Activated CD4-positive, alpha-beta T cell treated with anti-CD3 and anti-CD28 coated beads, Interleukin-2, amount 10 ng/mL, durations not matched to agents 7 days and 5 days (primary cell): ENCODE data around the gene MOCS2. TPM values are rescaled to one million over a fixed set of nuclear protein-coding genes. Genes with fewer than 3 reads are reported as not detected.

Source experiments
- CTCF ChIA-PET: fragments of 350-600 bp; sonication (Branson Sonifier 250); formaldehyde crosslinking; loops from one replicate; lab custom pipeline; 2021; ENCODE audit warnings: antibody characterized with exemption; lab: Charles Lee
- POLR2A ChIA-PET: fragments of 350-600 bp; sonication (Branson Sonifier 250); formaldehyde crosslinking; loops from one replicate; lab custom pipeline; 2021; ENCODE audit warnings: antibody characterized with exemption; lab: Charles Lee
- DNase-seq: peaks from one replicate; pipeline ENCODE4 v3.0.0-alpha.2; 2020
- H3K27ac Mint-ChIP-seq: one replicate; pipeline ENCODE4 v1.8.0; 2021; ENCODE audit warnings: mild to moderate bottlenecking, moderate library complexity, mixed read lengths
- H3K27me3 Mint-ChIP-seq: one replicate; pipeline ENCODE4 v1.8.0; 2021; ENCODE audit warnings: mixed read lengths
- H3K36me3 Mint-ChIP-seq: one replicate; pipeline ENCODE4 v1.8.0; 2021; ENCODE audit warnings: low read depth, mixed read lengths
- H3K4me1 Mint-ChIP-seq: one replicate; pipeline ENCODE4 v1.8.0; 2021; ENCODE audit warnings: mixed read lengths
- H3K4me3 Mint-ChIP-seq: one replicate; pipeline ENCODE4 v1.8.0; 2021; ENCODE audit warnings: mild to moderate bottlenecking, moderate library complexity, mixed read lengths
- H3K9me3 Mint-ChIP-seq: one replicate; pipeline ENCODE4 v1.8.0; 2021; ENCODE audit warnings: mixed read lengths
- total RNA-seq, 2 experiments: library from RNA; stranded (reverse); gene quantifications; one replicate each; pipeline ENCODE4 v1.2.3, GENCODE V29; 2021

MOCS2 gene
- total RNA-seq, 2 experiments from 2014 or later: 24.3 to 25.0 TPM

GRCh38 chr5:53068291-53068836 lies 41.2 kb downstream of the MOCS2 start:
- Mint-ChIP-seq H3K27ac (no peak overlapping the region), H3K36me3 (peaks cover 46% of the 10 kb centered on the region), H3K4me3 (no peak overlapping the region), H3K27me3 (peaks cover 7% of the 10 kb centered on the region), H3K4me1 (peaks cover 26% of the 10 kb centered on the region), H3K9me3 (no peaks in the 10 kb centered on the region)
- ChIA-PET CTCF (interaction anchor here (0.9 to 1.6 kb wide), 4 partner anchors 8 to 39 kb away, joined by 3 to 11 read pairs (median 4); no protein-coding TSS in a partner anchor), POLR2A (no interaction called here)
- no peak for DNase-seq

DNA sequence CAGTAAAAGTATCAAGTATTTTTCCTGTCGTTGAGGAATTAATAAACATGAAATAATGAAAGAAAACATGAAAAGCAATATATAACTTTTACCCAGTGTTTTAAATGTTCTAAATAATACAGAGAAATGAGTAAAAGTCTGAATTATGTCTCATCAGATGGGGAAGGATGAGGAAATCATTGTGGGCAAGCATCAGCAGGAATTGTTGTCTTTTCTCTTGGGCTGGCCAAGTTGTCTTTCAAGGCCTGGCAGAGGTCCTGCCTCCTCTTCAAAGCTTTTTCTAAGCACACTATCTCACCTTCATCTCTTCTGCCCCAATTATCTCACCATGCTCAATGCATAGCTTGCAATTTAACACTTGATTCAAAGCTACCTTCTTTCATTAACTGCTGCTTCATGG lies 41.9 kb downstream of the MOCS2 start:
- H3K4me3 Mint-ChIP-seq: no peak overlapping the region
- DNase-seq: no peak
- no peak overlapping the region for H3K27ac Mint-ChIP-seq
- no peaks in the 10 kb centered on the region for H3K9me3 Mint-ChIP-seq
- peaks cover 41% of the 10 kb centered on the region for H3K36me3 Mint-ChIP-seq
- peaks cover 3% of the 10 kb centered on the region for H3K27me3 Mint-ChIP-seq
- peaks cover 26% of the 10 kb centered on the region for H3K4me1 Mint-ChIP-seq
- ChIA-PET POLR2A (no interaction called here), CTCF (interaction anchor here (1.4 kb wide), 1 partner anchor 8 kb away, joined by 3 read pairs; no protein-coding TSS in a partner anchor)

DNA sequence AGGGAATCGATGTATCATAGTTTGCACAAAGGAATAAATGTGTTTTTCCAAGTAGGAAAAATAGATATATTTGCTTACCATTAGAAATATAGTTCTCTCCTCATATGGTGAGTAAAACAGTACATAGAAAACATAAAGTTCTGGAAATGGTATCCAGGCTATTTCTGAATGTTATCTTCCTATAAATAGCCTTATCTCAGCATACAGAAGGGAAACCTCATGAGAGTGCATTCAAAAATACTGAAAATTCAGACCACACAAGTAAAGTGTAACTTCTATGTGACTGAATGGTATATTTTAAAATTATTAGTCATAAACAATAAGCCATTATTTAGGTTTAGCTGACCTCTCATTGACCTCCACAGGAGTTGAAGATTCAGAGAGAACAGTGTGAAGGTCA lies 43.5 kb downstream of the MOCS2 start:
- no peak overlapping the region for H3K4me3 Mint-ChIP-seq
- H3K27me3 Mint-ChIP-seq: peaks cover 4% of the 10 kb centered on the region
- CTCF ChIA-PET: no interaction called here
- no peak for DNase-seq
- peaks cover 23% of the 10 kb centered on the region for H3K4me1 Mint-ChIP-seq
- H3K36me3 Mint-ChIP-seq: peaks cover 37% of the 10 kb centered on the region
- no peaks in the 10 kb centered on the region for H3K9me3 Mint-ChIP-seq
- POLR2A ChIA-PET: no interaction called here
- H3K27ac Mint-ChIP-seq: no peak overlapping the region

GRCh38 chr5:53063791-53064190 lies 45.8 kb downstream of the MOCS2 start:
- no peaks in the 10 kb centered on the region for H3K9me3 Mint-ChIP-seq
- no peak overlapping the region for H3K4me3 Mint-ChIP-seq
- H3K36me3 Mint-ChIP-seq: peaks cover 47% of the 10 kb centered on the region
- CTCF ChIA-PET: interaction anchor here (0.6 kb wide), 1 partner anchor 24 kb away, joined by 7 read pairs; no protein-coding TSS in a partner anchor
- peaks cover 7% of the 10 kb centered on the region for H3K4me1 Mint-ChIP-seq
- no peak for DNase-seq
- peaks cover 4% of the 10 kb centered on the region for H3K27me3 Mint-ChIP-seq
- H3K27ac Mint-ChIP-seq: no peak overlapping the region
- POLR2A ChIA-PET: no interaction called here

DNA sequence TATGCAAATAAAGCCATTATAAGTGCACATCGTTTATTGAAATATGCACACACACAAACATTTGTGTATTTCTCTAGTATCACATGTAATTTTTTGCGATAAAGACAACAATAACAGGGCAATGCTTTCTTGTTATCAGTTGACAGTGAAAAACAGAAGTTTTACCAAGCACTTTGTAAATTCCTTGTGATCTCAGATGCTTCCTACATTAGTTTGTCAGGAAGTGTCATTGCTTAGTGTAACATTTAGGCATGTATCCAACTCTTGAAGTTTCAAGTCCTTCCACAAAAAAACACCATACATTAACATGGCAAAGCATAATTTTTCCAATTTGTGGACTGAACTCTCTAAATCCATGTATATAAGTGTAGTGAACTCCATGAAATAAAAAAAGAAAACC lies 46.4 kb downstream of the MOCS2 start:
- Mint-ChIP-seq H3K4me1 (peaks cover 7% of the 10 kb centered on the region), H3K9me3 (no peaks in the 10 kb centered on the region), H3K27ac (no peak overlapping the region), H3K27me3 (peaks cover 4% of the 10 kb centered on the region), H3K36me3 (peaks cover 48% of the 10 kb centered on the region), H3K4me3 (no peak overlapping the region)
- CTCF ChIA-PET: interaction anchor here (0.6 kb wide), 1 partner anchor 25 kb away, joined by 7 read pairs; no protein-coding TSS in a partner anchor
- POLR2A ChIA-PET: no interaction called here
- no peak for DNase-seq

DNA sequence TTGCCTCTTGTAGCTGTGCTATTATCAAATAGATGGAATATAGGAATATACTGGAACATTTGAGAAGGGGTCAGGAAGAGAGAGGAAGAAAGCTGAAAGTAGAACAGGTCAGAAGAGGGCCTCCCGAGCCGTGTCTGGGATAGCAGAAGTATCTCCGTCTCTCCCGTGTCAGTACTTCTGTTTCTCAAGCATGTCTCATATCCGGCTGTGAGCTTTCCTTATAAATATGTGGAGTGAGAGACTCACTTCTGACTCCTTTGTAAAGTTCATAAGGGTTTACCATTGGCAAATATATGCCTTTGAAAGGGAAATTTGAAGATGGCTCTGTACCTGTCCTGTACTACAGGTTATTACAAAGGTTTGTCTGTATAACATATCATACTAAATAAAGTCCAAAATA lies 50.3 kb downstream of the MOCS2 start:
- H3K27ac Mint-ChIP-seq: no peak overlapping the region
- CTCF ChIA-PET: interaction anchor here (1.1 kb wide), 1 partner anchor 11 kb away, joined by 4 read pairs; no protein-coding TSS in a partner anchor

GRCh38 chr5:53055365-53055764 lies 54.2 kb downstream of the MOCS2 start:
- CTCF ChIA-PET: no interaction called here
- Mint-ChIP-seq H3K4me1 (no peaks in the 10 kb centered on the region), H3K36me3 (peaks cover 12% of the 10 kb centered on the region), H3K4me3 (no peak overlapping the region), H3K27me3 (peaks cover 10% of the 10 kb centered on the region), H3K27ac (no peak overlapping the region), H3K9me3 (no peaks in the 10 kb centered on the region)
- DNase-seq: no peak
- POLR2A ChIA-PET: no interaction called here

More for the DNA sequence above, 50.3 kb downstream of the MOCS2 start:
- Mint-ChIP-seq H3K9me3 (no peaks in the 10 kb centered on the region), H3K4me3 (no peak overlapping the region), H3K36me3 (peaks cover 21% of the 10 kb centered on the region), H3K27me3 (peaks cover 12% of the 10 kb centered on the region), H3K4me1 (no peaks in the 10 kb centered on the region)
- POLR2A ChIA-PET: no interaction called here
- no peak for DNase-seq

DNA sequence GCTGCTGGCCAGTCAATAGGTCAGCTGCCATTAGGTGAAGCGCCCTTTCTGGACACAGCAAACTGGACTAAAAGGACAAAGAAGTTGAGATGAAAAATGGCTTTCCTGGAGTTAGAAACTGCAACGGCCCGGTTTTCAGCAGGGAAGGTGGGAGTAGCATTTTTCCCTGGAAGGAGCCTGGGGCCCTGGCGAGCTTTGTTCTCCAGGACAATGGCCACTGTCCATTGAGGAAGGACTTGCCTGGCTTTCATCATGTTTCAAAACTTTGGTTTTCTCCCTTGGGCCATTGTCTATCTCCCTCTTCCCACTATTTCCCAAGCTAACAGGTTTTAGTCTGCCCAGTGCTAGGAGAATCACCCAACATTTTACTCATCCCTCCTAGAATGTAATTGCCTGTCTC lies 56.2 kb downstream of the MOCS2 start:
- Mint-ChIP-seq H3K27me3 (peaks cover 10% of the 10 kb centered on the region), H3K4me1 (no peaks in the 10 kb centered on the region), H3K9me3 (no peaks in the 10 kb centered on the region), H3K27ac (no peak overlapping the region), H3K4me3 (no peak overlapping the region), H3K36me3 (peaks cover 11% of the 10 kb centered on the region)
- ChIA-PET CTCF (interaction anchor here (0.6 kb wide), 1 partner anchor 286 kb away, joined by 3 read pairs; no protein-coding TSS in a partner anchor), POLR2A (no interaction called here)
- no peak for DNase-seq

- Mint-ChIP-seq H3K36me3 (peaks cover 14% of the 10 kb centered on the region), H3K4me1 (peaks cover 4% of the 10 kb centered on the region), H3K27ac (no peak overlapping the region), H3K4me3 (no peak overlapping the region), H3K9me3 (no peaks in the 10 kb centered on the region), H3K27me3 (peaks cover 6% of the 10 kb centered on the region)
- ChIA-PET POLR2A (no interaction called here), CTCF (interaction anchor here (1.7 kb wide), 1 partner anchor 12 kb away, joined by 8 read pairs; no protein-coding TSS in a partner anchor)
- DNase-seq: no peak
Observed at GRCh38 chr5:53052499-53052898, 57.1 kb downstream of the MOCS2 start.

DNA sequence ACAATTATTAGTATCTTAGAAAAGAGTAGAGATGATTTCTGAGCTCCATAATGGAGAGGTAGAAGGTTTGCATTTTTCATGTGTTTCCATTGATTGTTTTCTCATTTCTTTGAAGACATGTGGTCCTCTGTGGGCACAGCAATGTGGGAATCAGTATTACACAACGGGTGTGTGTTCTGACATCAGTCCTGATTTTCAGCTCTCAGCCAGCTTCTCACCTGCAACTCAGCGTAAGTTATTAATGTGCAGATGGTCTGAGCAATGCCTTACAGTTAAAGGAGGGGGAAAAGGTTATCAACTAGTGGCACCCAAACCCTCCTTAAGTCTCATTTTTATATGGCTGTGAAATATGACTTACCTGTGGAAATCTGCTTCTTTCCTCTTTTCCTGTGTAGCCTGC lies 61.3 kb downstream of the MOCS2 start:
- no peak overlapping the region for H3K27ac Mint-ChIP-seq
- peaks cover 31% of the 10 kb centered on the region for H3K36me3 Mint-ChIP-seq
- peaks cover 20% of the 10 kb centered on the region for H3K4me1 Mint-ChIP-seq
- peaks cover 2% of the 10 kb centered on the region for H3K9me3 Mint-ChIP-seq
- no peak for DNase-seq
- H3K27me3 Mint-ChIP-seq: peaks cover 2% of the 10 kb centered on the region
- CTCF ChIA-PET: interaction anchor here (1.2 to 1.5 kb wide), 3 partner anchors 11 to 14 kb away, joined by 3 to 4 read pairs (median 3); no protein-coding TSS in a partner anchor
- H3K4me3 Mint-ChIP-seq: no peak overlapping the region
- POLR2A ChIA-PET: no interaction called here

Other genes with a start within 250 kb of the MOCS2 start
- 1 to 10 TPM; 3.9 to 4.0 TPM for gene ITGA2, start 120.4 kb downstream of the MOCS2 start, total RNA-seq